Heart left ventricle (tissue), 13 donors: ENCODE results near the gene ISOC1.

Experiments
- POLR2A ChIP-seq, 2 donors: fragments of 450-650 bp; IDR thresholded peaks; one replicate each; pipeline ENCODE4 v1.6.1; 2017; ENCODE audit warnings: antibody characterized with exemption in 2 of 2, mild to moderate bottlenecking in 2 of 2, moderate library complexity in 2 of 2
- TF ChIP-seq, protein P1 (sequence below), 12 donors: fragments of 200-600 bp; sonication (generic) in 4 of 12; IDR thresholded peaks; one replicate each; pipeline versions ENCODE4 v1.5.0 to v1.8.0; 2018 to 2022; ENCODE audit warnings: antibody characterized with exemption in 12 of 12, mild to moderate bottlenecking in 5 of 12
- donor health status: ischemic (EF 13 %, LVEDD 7.1; RV severe dilation, severe dysfunction).
- donor health status: DM: no; HTN: yes; CAD: no.
- donor health status: DM: no; HTN: no; CAD: no.
- donor health status: ischemic (EF 25% LVEDD 6.9; RV normal size, moderate dysfunction).
- donor health status: ischemic (EF 25% LVEDD 5.7; RV mildly dilated, moderate dysfunction).
- donor health status: ischemic (EF 35%, LVEDD 5.7; RV mildly dilated, moderate dysfunction).
- donor health status: nonischemic (EF 11% LVEDD 7.7; RV severe dilation, severe dysfunction).
- donor health status: DM: yes; HTN: yes; CAD: no.
- donor health status: PGD.
- donor health status: ischemic (EF 29% LVEDD 5.4; RV normal size, mild dysfunction).
- donor health status: nonischemic (EF 23%, LVEDD 6.1; RV moderate dilation, normal function).

DNA sequence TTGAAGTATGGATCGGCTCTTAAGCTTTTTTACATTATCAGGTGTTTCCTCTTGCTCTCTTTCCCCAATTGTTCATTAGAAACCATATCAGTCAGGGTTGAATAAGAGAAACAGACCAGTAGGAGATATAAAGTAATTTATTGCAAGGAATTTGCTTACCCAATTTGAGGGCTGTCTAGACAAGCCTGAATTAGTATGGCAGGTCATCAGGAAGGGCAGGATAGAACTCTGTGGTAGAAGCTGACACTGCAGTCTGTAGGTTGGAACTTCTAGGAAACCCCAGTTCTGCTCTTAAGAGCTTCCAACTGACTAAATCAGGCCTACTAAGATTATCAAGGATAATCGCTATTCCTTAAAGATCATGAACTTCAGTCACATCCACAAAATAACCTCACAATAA is 24.3 kb downstream of the ISOC1 start:
- TF ChIP-seq, protein P1, sequence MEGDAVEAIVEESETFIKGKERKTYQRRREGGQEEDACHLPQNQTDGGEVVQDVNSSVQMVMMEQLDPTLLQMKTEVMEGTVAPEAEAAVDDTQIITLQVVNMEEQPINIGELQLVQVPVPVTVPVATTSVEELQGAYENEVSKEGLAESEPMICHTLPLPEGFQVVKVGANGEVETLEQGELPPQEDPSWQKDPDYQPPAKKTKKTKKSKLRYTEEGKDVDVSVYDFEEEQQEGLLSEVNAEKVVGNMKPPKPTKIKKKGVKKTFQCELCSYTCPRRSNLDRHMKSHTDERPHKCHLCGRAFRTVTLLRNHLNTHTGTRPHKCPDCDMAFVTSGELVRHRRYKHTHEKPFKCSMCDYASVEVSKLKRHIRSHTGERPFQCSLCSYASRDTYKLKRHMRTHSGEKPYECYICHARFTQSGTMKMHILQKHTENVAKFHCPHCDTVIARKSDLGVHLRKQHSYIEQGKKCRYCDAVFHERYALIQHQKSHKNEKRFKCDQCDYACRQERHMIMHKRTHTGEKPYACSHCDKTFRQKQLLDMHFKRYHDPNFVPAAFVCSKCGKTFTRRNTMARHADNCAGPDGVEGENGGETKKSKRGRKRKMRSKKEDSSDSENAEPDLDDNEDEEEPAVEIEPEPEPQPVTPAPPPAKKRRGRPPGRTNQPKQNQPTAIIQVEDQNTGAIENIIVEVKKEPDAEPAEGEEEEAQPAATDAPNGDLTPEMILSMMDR (IDR thresholded peaks at IDR 0.05) = no peak
- TF ChIP-seq POLR2A (IDR thresholded peaks at IDR 0.05) = no peak
